ENCODE data around the gene VSIG1.

Gene VSIG1

GRCh38 chrX:108064001-108064400, 19.1 kb downstream of the VSIG1 start:
- DNase-seq (ENCODE audit: low read depth, low spot score), result no peak

GRCh38 chrX:108064613-108065012, 19.7 kb downstream of the VSIG1 start:
- DNase-seq (ENCODE audit: low read depth, low spot score), result no peak

DNA sequence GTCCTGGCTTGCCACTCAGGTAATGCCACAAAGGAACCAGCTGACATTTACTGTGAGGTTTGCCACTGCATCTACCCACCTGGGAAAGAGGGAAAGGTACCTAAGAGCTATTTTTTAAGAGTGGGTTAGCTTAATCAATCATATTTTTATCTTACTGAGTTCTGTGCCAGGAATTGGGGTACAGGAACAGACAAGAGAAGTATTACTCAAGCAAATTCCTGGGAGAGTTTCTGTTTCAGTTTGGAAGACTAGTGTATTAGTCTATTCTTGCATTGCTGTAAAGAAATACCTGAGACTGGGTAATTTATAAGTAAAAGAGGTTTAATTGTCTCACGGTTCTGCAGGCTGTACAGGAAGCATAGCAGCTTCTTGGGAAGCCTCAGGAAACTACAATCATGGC, 23.3 kb downstream of the VSIG1 start:
- DNase-seq (ENCODE audit: low read depth, low spot score), result no peak

GRCh38 chrX:108070891-108071290, 26.0 kb downstream of the VSIG1 start:
- DNase-seq (ENCODE audit: low read depth, low spot score), result peak; percentile 32

- peak; percentile 5 for DNase-seq (ENCODE audit: low read depth, low spot score)
Observed at GRCh38 chrX:108071578-108071977, 26.7 kb downstream of the VSIG1 start.

DNA sequence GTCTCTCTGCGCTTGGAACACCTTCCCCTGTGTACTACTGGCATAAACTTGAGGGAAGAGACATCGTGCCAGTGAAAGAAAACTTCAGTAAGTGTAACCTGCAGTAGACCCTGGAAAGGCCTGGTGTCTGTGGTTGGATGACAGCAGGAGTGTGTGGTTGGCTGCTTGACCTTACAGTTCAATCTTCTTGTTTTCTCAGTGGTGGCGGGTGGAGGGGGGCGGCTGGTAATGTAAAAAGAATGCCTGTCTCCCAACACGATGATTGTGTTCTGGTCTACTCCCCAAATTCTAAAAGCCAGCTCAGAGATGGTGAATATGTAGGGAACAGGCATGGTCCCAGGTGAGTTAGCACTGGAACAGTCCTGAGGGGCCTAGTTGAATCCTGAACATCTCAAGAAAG, 27.9 kb downstream of the VSIG1 start:
- peak; percentile 53 for DNase-seq (ENCODE audit: low read depth, low spot score)

GRCh38 chrX:108081110-108081509, 36.2 kb downstream of the VSIG1 start:
- no peak for DNase-seq (ENCODE audit: low read depth, low spot score)

DNA sequence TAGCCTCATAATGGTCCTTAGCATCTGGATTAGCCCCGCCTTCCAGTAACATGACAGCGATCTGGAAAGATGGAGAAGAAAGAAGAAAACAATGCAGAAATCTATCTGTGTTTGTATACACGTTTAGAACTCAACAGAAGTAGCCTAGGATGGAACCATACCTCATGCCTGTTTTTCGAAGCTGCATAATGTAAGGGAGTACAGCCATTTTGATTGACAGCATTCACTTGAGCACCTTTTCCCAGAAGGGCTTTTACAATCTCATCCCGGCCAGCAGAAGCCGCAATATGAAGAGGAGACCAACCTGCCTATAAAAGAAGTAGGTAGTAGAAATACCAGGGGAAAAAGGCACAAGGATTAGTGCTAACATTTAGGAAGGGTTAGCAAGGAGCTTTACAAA, 42.9 kb downstream of the VSIG1 start:
- no peak for DNase-seq (ENCODE audit: low read depth, low spot score)

GRCh38 chrX:108088511-108088910, 43.6 kb downstream of the VSIG1 start:
- DNase-seq (ENCODE audit: low read depth, low spot score), result no peak

GRCh38 chrX:108090491-108091263, 45.8 kb downstream of the VSIG1 start:
- peak; percentile 28 for DNase-seq (ENCODE audit: low read depth, low spot score)

- DNase-seq (ENCODE audit: low read depth, low spot score), result peak; percentile 96
Observed at GRCh38 chrX:108091264-108091877, 46.5 kb downstream of the VSIG1 start, which contains the start of the genes ATG4A and PSMD10. Gene ATG4A (plus strand): TSS chrX:108091778. CDS start chrX:108091827, 49 bp downstream. Gene PSMD10 (minus strand): TSS chrX:108091542. CDS start chrX:108091520, 22 bp downstream.

DNA sequence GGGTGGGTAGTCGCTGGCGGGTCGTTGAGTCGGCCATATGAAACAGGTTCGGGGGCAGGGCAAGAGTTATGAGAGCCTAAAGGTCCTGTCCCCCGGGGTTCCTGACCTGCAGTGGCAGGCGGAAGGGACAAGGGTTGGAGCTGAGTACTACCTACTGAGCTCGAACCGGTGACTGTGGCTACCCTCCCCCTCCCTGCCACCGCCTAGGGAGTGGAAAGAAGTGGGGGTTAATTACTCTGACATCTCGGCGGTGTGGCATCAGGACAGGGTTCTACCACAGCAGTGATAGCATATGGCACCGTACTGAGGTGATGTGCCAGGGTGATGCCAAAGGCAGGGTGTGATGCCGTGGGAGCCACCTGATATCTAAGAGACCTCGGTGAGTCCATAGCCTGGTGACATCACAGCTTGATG, 47.0 kb downstream of the VSIG1 start:
- no peak for DNase-seq (ENCODE audit: low read depth, low spot score)

GRCh38 chrX:108097380-108097779, 52.5 kb downstream of the VSIG1 start:
- no peak for DNase-seq (ENCODE audit: low read depth, low spot score)

- DNase-seq (ENCODE audit: low read depth, low spot score), result no peak
Observed at GRCh38 chrX:108105473-108105872, 60.6 kb downstream of the VSIG1 start.

- no peak for DNase-seq (ENCODE audit: low read depth, low spot score)
Observed at GRCh38 chrX:108114541-108114940, 69.7 kb downstream of the VSIG1 start.

GRCh38 chrX:108117988-108118387, 73.1 kb downstream of the VSIG1 start:
- DNase-seq (ENCODE audit: low read depth, low spot score), result no peak

GRCh38 chrX:108121291-108121690, 76.4 kb downstream of the VSIG1 start:
- no peak for DNase-seq (ENCODE audit: low read depth, low spot score)

DNA sequence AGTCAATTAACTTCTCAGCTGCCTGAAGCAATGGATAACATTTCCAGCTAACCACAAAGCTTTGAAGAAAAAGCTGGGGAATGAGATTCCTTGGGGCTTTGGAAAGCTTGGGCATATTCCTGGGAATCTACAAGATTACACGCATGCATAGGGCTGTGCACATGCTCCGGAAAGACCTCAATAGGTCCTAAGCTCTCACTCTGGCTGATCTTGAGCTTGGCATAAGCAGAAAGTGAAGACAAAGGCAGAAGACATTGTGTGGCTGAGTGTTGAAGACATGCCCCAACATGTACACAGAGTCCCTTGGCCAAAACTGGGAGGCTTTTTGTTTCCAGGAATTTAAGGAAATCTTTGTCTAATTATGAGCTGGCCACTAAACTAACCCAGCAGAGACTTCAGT, 77.9 kb downstream of the VSIG1 start:
- peak; percentile 82 for DNase-seq (ENCODE audit: low read depth, low spot score)

DNA sequence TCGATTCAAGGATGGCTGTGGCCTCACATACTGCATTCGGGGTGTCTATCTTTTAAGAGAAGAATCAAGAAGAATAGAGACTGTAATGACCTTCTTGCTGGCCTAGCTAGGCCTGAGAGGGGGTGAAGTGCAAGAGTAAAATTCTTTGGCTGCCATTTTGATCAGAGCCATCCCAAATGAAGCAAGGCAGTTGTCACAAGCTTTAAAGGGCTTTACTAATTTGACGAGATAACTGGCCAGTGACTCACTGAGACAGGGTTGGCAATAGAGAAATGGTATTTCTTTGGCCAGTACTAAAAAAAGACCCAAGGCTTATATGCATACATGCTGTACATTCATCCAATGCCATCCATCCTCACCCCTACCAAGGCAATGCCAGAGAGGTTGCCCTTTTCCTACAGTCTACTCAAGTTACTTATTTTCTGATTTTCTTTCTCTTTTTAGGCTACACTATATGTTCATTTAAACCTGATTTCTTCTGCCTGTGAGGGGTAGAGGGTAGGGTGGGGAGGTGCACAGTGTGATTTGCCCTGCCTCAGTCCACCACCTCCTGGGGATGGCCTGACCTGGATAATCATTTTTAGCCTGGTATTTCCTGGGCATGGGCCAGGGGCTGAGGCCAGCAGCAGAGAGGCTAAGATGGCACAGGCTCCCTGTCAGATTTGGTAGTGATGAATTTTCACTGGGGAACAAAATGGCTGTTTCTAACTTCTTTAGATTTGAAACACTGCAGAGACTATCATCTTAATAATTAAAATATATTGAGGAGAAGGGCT, 78.9 kb downstream of the VSIG1 start:
- DNase-seq (ENCODE audit: low read depth, low spot score), result peak; percentile 9

GRCh38 chrX:108126661-108127060, 81.8 kb downstream of the VSIG1 start:
- DNase-seq (ENCODE audit: low read depth, low spot score), result no peak

DNA sequence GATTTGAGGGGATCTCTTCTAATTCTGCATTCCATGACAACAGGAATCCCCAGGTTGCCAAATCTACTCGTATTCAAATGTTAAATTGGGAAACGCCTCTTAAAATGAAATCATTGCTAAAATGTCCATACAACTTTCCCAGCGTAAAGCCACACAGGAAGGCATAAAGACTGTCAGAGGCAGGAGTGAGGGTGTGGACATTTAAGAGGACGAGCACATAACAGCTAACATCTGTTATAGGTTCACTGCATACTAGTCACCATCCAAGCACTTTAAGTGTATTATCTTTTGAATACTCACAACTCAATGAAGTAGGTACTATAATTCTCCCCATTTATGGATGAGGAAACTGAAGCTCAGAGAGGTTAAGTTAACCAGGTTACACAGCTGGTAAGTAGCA, 82.3 kb downstream of the VSIG1 start:
- DNase-seq (ENCODE audit: low read depth, low spot score), result no peak

All from astrocyte of the hippocampus (primary cell).